H1 (cell line): ENCODE results near the gene DTWD2. TPM values are rescaled to one million over a fixed set of nuclear protein-coding genes. Genes with fewer than 3 reads are reported as not detected.
"Not testable (repeated sequence)": the region's sequence is repeated elsewhere in the genome, so short reads cannot be mapped to it uniquely, and the experiment has no call there.

Experiments used
- CTCF ChIA-PET: fragments of 300-600 bp; sonication (Branson Sonifier 250); formaldehyde crosslinking; loops from one replicate; lab custom pipeline; 2021; ENCODE audit not compliant: partially characterized antibody; lab: Charles Lee
- POLR2A ChIA-PET: fragments of 300-600 bp; sonication (Branson Sonifier 250); formaldehyde crosslinking; loops from one replicate; lab custom pipeline; 2021; ENCODE audit warnings: inconsistent platforms; ENCODE audit not compliant: partially characterized antibody; lab: Charles Lee
- DNase-seq, 2 experiments: peaks; one replicate each; pipeline versions ENCODE4 v3.0.0 to v3.0.0-alpha.2; 2010 to 2022; ENCODE audit warnings: low spot score in 2 of 2, low read depth in 1 of 2, mixed read lengths in 1 of 2
- FAIRE-seq: peaks from 2 replicates; lab custom pipeline; 2011; peaks lifted over from hg19 to GRCh38; lab: Jason Lieb, UNC
- H2AFZ ChIP-seq: 2 replicates; pipeline ENCODE4 v1.8.1; 2012; ENCODE audit warnings: low read length, inconsistent platforms
- H2AK5ac ChIP-seq: 2 replicates; pipeline ENCODE4 v1.6.1; 2013; ENCODE audit warnings: low read depth, low read length
- H2BK120ac ChIP-seq: replicated peaks from 2 replicates; pipeline ENCODE3; 2013; ENCODE audit warnings: low read depth, low read length, inconsistent platforms
- H2BK12ac ChIP-seq: 2 replicates; pipeline ENCODE4 v1.6.1; 2013; ENCODE audit warnings: low read depth, low read length
- H2BK15ac ChIP-seq: 2 replicates; pipeline ENCODE4 v1.6.1; 2013; ENCODE audit warnings: low read length
- H2BK20ac ChIP-seq: 2 replicates; pipeline ENCODE4 v1.6.1; 2013; ENCODE audit warnings: low read length
- H2BK5ac ChIP-seq: 2 replicates; pipeline ENCODE4 v1.6.1; 2013; ENCODE audit warnings: low read depth, low read length
- H3K14ac ChIP-seq: 2 replicates; pipeline ENCODE4 v1.6.1; 2013; ENCODE audit warnings: inconsistent platforms; ENCODE audit not compliant: insufficient read length
- H3K18ac ChIP-seq: 2 replicates; pipeline ENCODE4 v1.6.1; 2013; ENCODE audit warnings: low read length; ENCODE audit errors: extremely low read depth
- H3K23ac ChIP-seq: 2 replicates; pipeline ENCODE4 v1.6.1; 2013; ENCODE audit warnings: inconsistent platforms; ENCODE audit not compliant: insufficient read length
- H3K23me2 ChIP-seq: 2 replicates; pipeline ENCODE4 v1.6.1; 2013; ENCODE audit warnings: low read depth, low read length
- H3K27ac ChIP-seq: 2 replicates; pipeline ENCODE4 v1.6.1; 2011; ENCODE audit warnings: low read depth, low read length, inconsistent platforms
- H3K27me3 ChIP-seq, 4 experiments: replicated peaks in 1 of 4; 1 replicate in 1 of 4; 2 replicates in 3 of 4; pipeline versions ENCODE4 v1.6.1 to v1.8.1; 2011 to 2013; ENCODE audit warnings: low read length in 3 of 4, mild to moderate bottlenecking in 3 of 4, inconsistent platforms in 2 of 4, mixed read lengths in 2 of 4, moderate library complexity in 1 of 4; ENCODE audit not compliant: control insufficient read depth in 3 of 4, insufficient read depth in 3 of 4; ENCODE audit errors: extremely low read depth in 1 of 4
- H3K36me3 ChIP-seq, 4 experiments: 2 replicates each; pipeline versions ENCODE4 v1.6.1 to v1.8.1; 2011 to 2013; ENCODE audit warnings: mild to moderate bottlenecking in 4 of 4, low read length in 3 of 4, moderate library complexity in 2 of 4, control low read depth in 1 of 4, inconsistent platforms in 1 of 4; ENCODE audit not compliant: insufficient read depth in 4 of 4, control insufficient read depth in 2 of 4
- H3K4ac ChIP-seq: replicated peaks from 2 replicates; pipeline ENCODE3; 2013; ENCODE audit warnings: low read length, low read depth, mixed read lengths, inconsistent platforms; ENCODE audit not compliant: insufficient read length
- H3K4me1 ChIP-seq, 4 experiments: replicated peaks in 1 of 4; 1 replicate in 1 of 4; 2 replicates in 3 of 4; pipeline versions ENCODE4 v1.6.1 to v1.8.1; 2011 to 2013; ENCODE audit warnings: low read length in 3 of 4, inconsistent platforms in 2 of 4, mixed read lengths in 1 of 4; ENCODE audit not compliant: insufficient read depth in 4 of 4, control insufficient read depth in 3 of 4
- H3K4me2 ChIP-seq, 2 experiments: 2 replicates each; pipeline versions ENCODE4 v1.6.1 to v1.8.1; 2011 to 2013; ENCODE audit warnings: low read depth in 2 of 2, low read length in 2 of 2, control low read depth in 1 of 2, inconsistent platforms in 1 of 2, mild to moderate bottlenecking in 1 of 2; ENCODE audit not compliant: insufficient read depth in 1 of 2
- H3K4me3 ChIP-seq, 4 experiments: fragments of 200-600, 300-600 bp in 1 of 4; sonication (generic), shearing (Covaris generic), sonication (Bioruptor Twin) in 1 of 4; 2 replicates each; pipeline versions ENCODE4 v1.5.1 to v1.8.1; 2011 to 2016; ENCODE audit warnings: low read length in 4 of 4, low read depth in 3 of 4, control low read depth in 2 of 4, inconsistent platforms in 2 of 4, mild to moderate bottlenecking in 2 of 4, mixed read lengths in 1 of 4, moderate library complexity in 1 of 4; ENCODE audit not compliant: insufficient read depth in 2 of 4; ENCODE audit errors: extremely low read depth in 1 of 4
- H3K56ac ChIP-seq: replicated peaks from 2 replicates; pipeline ENCODE3; 2013; ENCODE audit warnings: low read depth, mild to moderate bottlenecking, mixed read lengths, low read length, inconsistent platforms; ENCODE audit not compliant: insufficient read length
- H3K79me1 ChIP-seq: 2 replicates; pipeline ENCODE4 v1.6.1; 2013; ENCODE audit warnings: low read depth, low read length, control low read depth
- H3K79me2 ChIP-seq, 2 experiments: 2 replicates each; pipeline versions ENCODE4 v1.6.1 to v1.8.1; 2012 to 2013; ENCODE audit warnings: low read length in 2 of 2, mild to moderate bottlenecking in 2 of 2, inconsistent platforms in 1 of 2; ENCODE audit not compliant: insufficient read depth in 2 of 2, control insufficient read depth in 1 of 2
- H3K9ac ChIP-seq, 4 experiments: replicated peaks in 1 of 4; 1 replicate in 1 of 4; 2 replicates in 3 of 4; pipeline versions ENCODE4 v1.6.1 to v1.8.1; 2011 to 2013; ENCODE audit warnings: low read depth in 3 of 4, low read length in 3 of 4, control low read depth in 2 of 4, mild to moderate bottlenecking in 2 of 4, moderate library complexity in 2 of 4, inconsistent platforms in 1 of 4; ENCODE audit errors: extremely low read depth in 1 of 4
- H3K9me3 ChIP-seq, 2 experiments: 2 replicates each; pipeline versions ENCODE4 v1.6.1 to v1.8.1; 2012 to 2013; ENCODE audit warnings: mild to moderate bottlenecking in 2 of 2, moderate library complexity in 2 of 2, control low read depth in 1 of 2, inconsistent platforms in 1 of 2, low read depth in 1 of 2, low read length in 1 of 2, mixed read lengths in 1 of 2; ENCODE audit not compliant: insufficient read depth in 2 of 2
- H4K20me1 ChIP-seq, 2 experiments: replicated peaks in 1 of 2; 2 replicates each; pipeline versions ENCODE3 to v1.8.1; 2011 to 2013; ENCODE audit warnings: inconsistent platforms in 2 of 2, low read length in 2 of 2, mild to moderate bottlenecking in 1 of 2; ENCODE audit not compliant: insufficient read depth in 2 of 2, control insufficient read depth in 1 of 2
- H4K5ac ChIP-seq: 2 replicates; pipeline ENCODE4 v1.6.1; 2013; ENCODE audit warnings: low read length, low read depth, mixed read lengths, inconsistent platforms; ENCODE audit not compliant: insufficient read length
- H4K8ac ChIP-seq: 2 replicates; pipeline ENCODE4 v1.8.0; 2013; ENCODE audit warnings: mild to moderate bottlenecking, moderate library complexity, low read length, inconsistent platforms; ENCODE audit not compliant: insufficient read depth; ENCODE audit errors: extremely low read depth
- H4K91ac ChIP-seq: replicated peaks from 2 replicates; pipeline ENCODE3; 2013; ENCODE audit warnings: low read length, mixed read lengths, inconsistent platforms; ENCODE audit not compliant: insufficient read length
- WGBS, 2 experiments: shearing (Covaris generic) in 1 of 2; methylation state at CpG; one replicate each; pipeline versions ENCODE4 v1.1.6 to v1.1.7; 2013 to 2015; ENCODE audit warnings: low lambda C conversion rate in 2 of 2, mixed read lengths in 2 of 2, inconsistent platforms in 1 of 2, low coverage in 1 of 2, missing lambda C conversion rate in 1 of 2; ENCODE audit not compliant: insufficient replicate concordance in 2 of 2, insufficient coverage in 1 of 2, insufficient read length in 1 of 2; ENCODE audit errors: extremely low coverage in 1 of 2, missing lambda C conversion rate in 1 of 2; 5-methylcytosine and 5-hydroxymethylcytosine counted together
- polyA plus RNA-seq, 7 experiments: library from polyadenylated mRNA; depleted of rRNA in 3 of 7; stranded (reverse) in 5 of 7; unstranded in 2 of 7; fragments of >200 nt in 5 of 7; fragments of 200-250 nt in 2 of 7; gene quantifications; 1 replicate in 5 of 7; 2 replicates in 1 of 7; 4 replicates in 1 of 7; pipeline versions ENCODE4 v1.2.1 to v1.2.3, GENCODE V29; 2011 to 2013; ENCODE audit warnings: missing spikeins in 2 of 7, mixed read lengths in 2 of 7
- total RNA-seq: library from RNA; stranded (reverse); fragmentation: NEBNext Ultra II Directional; extraction: Animal tissue kit (Norgen Biotek cat#: 25700); gene quantifications from 2 replicates; pipeline ENCODE4 v1.2.1, GENCODE V29; 2021

Gene DTWD2
- total and polyA plus RNA-seq, 2 of the 8 experiments (the other 6 are each of a cell fraction or from before 2014, with no cell fraction given), result 4.3 to 17.1 TPM

- H3K23ac ChIP-seq, H2BK120ac ChIP-seq, H2BK5ac ChIP-seq, H2AK5ac ChIP-seq, H4K5ac ChIP-seq, H3K36me3 ChIP-seq, H4K8ac ChIP-seq, H3K4me2 ChIP-seq, H2BK20ac ChIP-seq, H3K79me2 ChIP-seq, H2AFZ ChIP-seq, H2BK12ac ChIP-seq, H3K4ac ChIP-seq, H3K4me1 ChIP-seq, H3K4me3 ChIP-seq, H3K27me3 ChIP-seq, H3K14ac ChIP-seq, FAIRE-seq, H3K27ac ChIP-seq, H3K56ac ChIP-seq, H2BK15ac ChIP-seq, H3K18ac ChIP-seq, H4K91ac ChIP-seq, H3K9ac ChIP-seq, H3K79me1 ChIP-seq, H4K20me1 ChIP-seq, H3K23me2 ChIP-seq, DNase-seq: not testable (repeated sequence)
- ChIA-PET CTCF (interaction anchor here (1.1 kb wide), 1 partner anchor 23 kb away, joined by 3 read pairs; no protein-coding TSS in a partner anchor), POLR2A (interaction anchor here (1.1 kb wide), 1 partner anchor 275 kb away, joined by 3 read pairs; no protein-coding TSS in a partner anchor)
- peaks cover 16 to 19% of the 10 kb centered on the region in 2 experiments; a peak in 3 of 4 replicates for H3K9me3 ChIP-seq
Observed at GRCh38 chr5:118993118-118993517, 4.8 kb upstream of the DTWD2 start.

- ChIA-PET POLR2A (interaction anchor here (1.1 kb wide), 1 partner anchor 276 kb away, joined by 3 read pairs; no protein-coding TSS in a partner anchor), CTCF (interaction anchor here (1.1 kb wide), 1 partner anchor 24 kb away, joined by 3 read pairs; no protein-coding TSS in a partner anchor)
- H2BK12ac ChIP-seq, H3K79me1 ChIP-seq, H4K8ac ChIP-seq, DNase-seq, H3K23ac ChIP-seq, H2BK15ac ChIP-seq, H3K27me3 ChIP-seq, H3K9ac ChIP-seq, H2BK120ac ChIP-seq, H4K20me1 ChIP-seq, H2BK20ac ChIP-seq, H3K23me2 ChIP-seq, H3K14ac ChIP-seq, H3K4me3 ChIP-seq, H3K4ac ChIP-seq, H4K5ac ChIP-seq, H2AFZ ChIP-seq, FAIRE-seq, H3K18ac ChIP-seq, H2BK5ac ChIP-seq, H3K79me2 ChIP-seq, H3K56ac ChIP-seq, H3K4me2 ChIP-seq, H4K91ac ChIP-seq, H2AK5ac ChIP-seq, H3K4me1 ChIP-seq, H3K27ac ChIP-seq, H3K36me3 ChIP-seq: not testable (repeated sequence)
- 94% methylated on average over 3 of the region's 3 CpGs; no CpG with 5 or more reads in 1 of the 2 experiments for WGBS, 2 experiments
- H3K9me3 ChIP-seq, result peaks cover 13 to 14% of the 10 kb centered on the region in 2 experiments; a peak in 3 of 4 replicates
Observed at GRCh38 chr5:118992055-118992454, 3.7 kb upstream of the DTWD2 start.
